SK-N-SH (cell line): ENCODE results near the gene CHSY3.

ENCODE experiments used
- EZH2phosphoT487 ChIP-seq: fragments of 200-600 bp; sonication (generic); IDR thresholded peaks from 2 replicates; pipeline ENCODE4 v1.6.1; 2017; ENCODE audit warnings: low read depth, mixed run types, mild to moderate bottlenecking, antibody characterized with exemption, moderate library complexity, borderline replicate concordance
- NRF1 ChIP-seq: IDR thresholded peaks from 2 replicates; pipeline ENCODE4 v1.6.1; 2012; ENCODE audit warnings: low read depth, mild to moderate bottlenecking, low read length
- TAF1 ChIP-seq: IDR thresholded peaks from 2 replicates; pipeline ENCODE4 v1.6.1; 2012; ENCODE audit warnings: low read depth, mild to moderate bottlenecking, low read length, moderate library complexity, borderline replicate concordance
- TCF12 ChIP-seq: IDR thresholded peaks from 2 replicates; pipeline ENCODE4 v1.4.0; 2012
- YY1 ChIP-seq: IDR thresholded peaks from 2 replicates; pipeline ENCODE4 v1.4.0; 2012; ENCODE audit warnings: low read depth, mild to moderate bottlenecking
- TF ChIP-seq, protein P1 (sequence below): IDR thresholded peaks from 2 replicates; pipeline ENCODE4 v1.4.0; 2012; ENCODE audit warnings: low read depth
- TF ChIP-seq, protein P2 (sequence below): fragments of 200-600 bp; sonication (generic); IDR thresholded peaks from 2 replicates; pipeline ENCODE4 v1.6.1; 2017; ENCODE audit warnings: antibody characterized with exemption, mild to moderate bottlenecking, moderate library complexity
- TF ChIP-seq, protein P3 (sequence below): IDR thresholded peaks from 2 replicates; pipeline ENCODE4; 2012

DNA sequence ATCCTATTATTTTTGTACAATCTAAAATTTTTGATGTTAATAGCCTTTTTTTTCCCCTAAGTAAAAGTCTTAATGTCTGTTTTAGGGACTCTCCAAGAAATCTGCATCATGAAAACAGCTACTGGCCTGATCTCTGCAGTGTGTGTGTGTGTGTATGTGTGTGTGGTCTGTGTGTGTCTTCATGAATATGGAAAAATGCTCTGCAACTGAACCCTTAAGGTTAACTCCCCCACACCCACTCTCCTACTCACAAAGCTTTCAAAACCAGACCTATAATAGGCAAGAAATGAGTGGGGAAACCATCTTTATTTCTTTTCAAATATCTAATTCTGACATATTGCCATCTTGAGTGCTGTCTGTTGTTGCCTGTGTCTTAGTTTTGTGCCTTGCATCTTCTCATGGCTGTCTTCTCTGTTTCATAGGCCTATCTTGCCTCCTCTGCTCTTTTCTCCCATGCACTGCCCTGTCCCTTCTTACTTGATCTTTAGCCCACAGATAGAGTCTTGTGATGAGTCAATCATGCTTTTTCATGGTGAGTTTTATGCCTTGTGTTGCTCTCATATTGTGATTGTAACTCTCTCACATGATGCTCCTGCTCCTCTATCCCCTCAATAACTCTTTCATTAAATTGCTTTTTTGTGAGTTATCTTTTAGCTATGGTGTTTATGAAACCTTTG is 68.3 kb downstream of the CHSY3 start:
- TF ChIP-seq, protein P1, sequence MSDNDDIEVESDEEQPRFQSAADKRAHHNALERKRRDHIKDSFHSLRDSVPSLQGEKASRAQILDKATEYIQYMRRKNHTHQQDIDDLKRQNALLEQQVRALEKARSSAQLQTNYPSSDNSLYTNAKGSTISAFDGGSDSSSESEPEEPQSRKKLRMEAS: no peak
- TF ChIP-seq, protein P2, sequence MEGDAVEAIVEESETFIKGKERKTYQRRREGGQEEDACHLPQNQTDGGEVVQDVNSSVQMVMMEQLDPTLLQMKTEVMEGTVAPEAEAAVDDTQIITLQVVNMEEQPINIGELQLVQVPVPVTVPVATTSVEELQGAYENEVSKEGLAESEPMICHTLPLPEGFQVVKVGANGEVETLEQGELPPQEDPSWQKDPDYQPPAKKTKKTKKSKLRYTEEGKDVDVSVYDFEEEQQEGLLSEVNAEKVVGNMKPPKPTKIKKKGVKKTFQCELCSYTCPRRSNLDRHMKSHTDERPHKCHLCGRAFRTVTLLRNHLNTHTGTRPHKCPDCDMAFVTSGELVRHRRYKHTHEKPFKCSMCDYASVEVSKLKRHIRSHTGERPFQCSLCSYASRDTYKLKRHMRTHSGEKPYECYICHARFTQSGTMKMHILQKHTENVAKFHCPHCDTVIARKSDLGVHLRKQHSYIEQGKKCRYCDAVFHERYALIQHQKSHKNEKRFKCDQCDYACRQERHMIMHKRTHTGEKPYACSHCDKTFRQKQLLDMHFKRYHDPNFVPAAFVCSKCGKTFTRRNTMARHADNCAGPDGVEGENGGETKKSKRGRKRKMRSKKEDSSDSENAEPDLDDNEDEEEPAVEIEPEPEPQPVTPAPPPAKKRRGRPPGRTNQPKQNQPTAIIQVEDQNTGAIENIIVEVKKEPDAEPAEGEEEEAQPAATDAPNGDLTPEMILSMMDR: no peak
- TF ChIP-seq, protein P3, sequence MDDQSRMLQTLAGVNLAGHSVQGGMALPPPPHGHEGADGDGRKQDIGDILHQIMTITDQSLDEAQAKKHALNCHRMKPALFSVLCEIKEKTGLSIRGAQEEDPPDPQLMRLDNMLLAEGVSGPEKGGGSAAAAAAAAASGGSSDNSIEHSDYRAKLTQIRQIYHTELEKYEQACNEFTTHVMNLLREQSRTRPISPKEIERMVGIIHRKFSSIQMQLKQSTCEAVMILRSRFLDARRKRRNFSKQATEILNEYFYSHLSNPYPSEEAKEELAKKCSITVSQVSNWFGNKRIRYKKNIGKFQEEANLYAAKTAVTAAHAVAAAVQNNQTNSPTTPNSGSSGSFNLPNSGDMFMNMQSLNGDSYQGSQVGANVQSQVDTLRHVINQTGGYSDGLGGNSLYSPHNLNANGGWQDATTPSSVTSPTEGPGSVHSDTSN: no peak
- TF ChIP-seq NRF1 (no peak), EZH2phosphoT487 (no peak), TCF12 (no peak), TAF1 (no peak), YY1 (no peak)
